SIG-M5 (cell line): Measurements from ENCODE around the gene PLA2R1.

Experiments
- DNase-seq: peaks from one replicate; lab custom pipeline; 2025; lab: John Stamatoyannopoulos, UW

Gene PLA2R1

GRCh38 chr2:160062292-160063005, at the start of gene PLA2R1:
TSS of gene PLA2R1 (minus strand) at chr2:160062615. CDS start at chr2:160062403, 212 bp downstream.
- DNase-seq, result no peak

- no peak for DNase-seq
Measured at GRCh38 chr2:160110674-160111239, 48.3 kb upstream of the PLA2R1 start.

GRCh38 chr2:160109939-160110673, 47.7 kb upstream of the PLA2R1 start:
- no peak for DNase-seq

DNA sequence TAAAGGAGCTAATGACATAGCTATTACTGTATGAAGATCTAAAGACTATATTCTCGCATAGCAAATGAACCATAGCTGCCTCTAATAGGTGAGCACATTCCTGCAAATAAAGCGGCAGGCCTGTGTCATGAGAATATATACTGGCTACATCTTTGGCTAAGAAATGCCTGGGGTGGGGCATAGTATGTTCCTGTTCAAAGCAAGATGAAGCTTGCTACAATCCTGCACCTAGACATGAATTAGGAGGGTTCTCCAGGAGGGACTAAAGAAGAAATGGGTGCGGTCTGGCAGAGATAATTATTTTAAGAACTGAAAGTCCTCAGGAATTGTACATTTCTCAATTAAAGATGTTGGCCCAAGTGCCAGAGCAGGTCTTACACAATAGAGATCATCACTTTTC, 46.8 kb upstream of the PLA2R1 start:
- DNase-seq, result no peak

- no peak for DNase-seq
Measured at GRCh38 chr2:160108646-160109045, 46.2 kb upstream of the PLA2R1 start.

- DNase-seq, result no peak
Measured at GRCh38 chr2:160105366-160105765, 43.0 kb upstream of the PLA2R1 start.

GRCh38 chr2:160104115-160104514, 41.7 kb upstream of the PLA2R1 start:
- no peak for DNase-seq

DNA sequence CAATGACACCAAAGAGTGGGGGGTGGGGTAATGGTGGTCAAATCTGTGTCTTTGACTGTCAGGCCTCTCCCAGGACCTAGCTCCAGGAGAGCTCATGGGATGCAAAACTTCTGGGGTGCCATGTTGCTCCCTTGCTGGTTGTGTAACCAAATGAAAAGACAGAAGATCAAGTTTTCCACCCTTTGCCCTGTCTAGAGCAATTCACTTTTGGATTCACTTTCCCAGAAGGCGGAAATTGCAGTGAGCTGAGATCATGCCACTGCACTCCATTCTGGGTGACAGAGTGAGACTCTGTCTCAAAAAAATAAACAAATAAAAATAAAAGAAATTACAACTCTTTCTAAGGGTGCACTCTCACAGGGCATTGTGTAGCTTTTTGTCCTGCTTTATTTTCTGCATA, 34.9 kb upstream of the PLA2R1 start:
- no peak for DNase-seq

DNA sequence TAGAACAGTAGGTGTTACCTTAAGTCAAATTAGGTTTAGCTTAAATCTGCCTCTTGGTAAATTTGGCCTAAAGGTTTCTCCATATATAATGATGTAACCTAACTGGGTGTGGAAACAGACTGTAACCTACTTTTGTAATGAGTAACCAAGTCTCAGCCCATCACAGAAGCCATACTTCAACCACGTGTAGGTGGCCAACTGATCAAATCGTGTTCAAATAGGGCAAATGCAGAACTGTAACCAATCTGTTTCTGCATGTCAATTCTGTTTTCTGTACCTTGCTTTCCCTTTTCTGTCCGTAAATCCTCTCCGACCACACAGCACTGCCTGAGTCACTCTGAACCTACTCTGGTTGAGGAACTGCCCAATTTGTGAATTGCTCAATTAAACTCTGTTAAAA, 34.0 kb upstream of the PLA2R1 start:
- no peak for DNase-seq

DNA sequence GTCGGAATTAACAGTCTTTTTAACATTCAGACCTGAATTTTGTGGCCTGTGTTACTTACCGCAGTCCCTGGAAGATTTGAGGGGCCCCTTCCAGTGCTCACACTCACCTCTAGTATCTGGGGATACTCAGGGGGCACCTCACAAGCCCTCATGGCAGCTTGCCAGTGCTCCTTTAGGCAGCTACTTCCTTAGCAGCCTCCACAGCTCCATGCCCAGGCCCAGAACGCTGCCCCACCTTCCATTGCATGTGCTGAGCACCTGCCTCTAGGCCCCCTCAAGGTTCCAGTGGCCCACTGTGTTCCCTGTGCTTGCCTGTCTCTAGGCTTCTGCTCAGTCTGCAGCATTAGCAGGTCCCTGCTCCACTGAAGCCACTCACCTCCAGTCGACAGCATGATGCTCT, 30.0 kb upstream of the PLA2R1 start:
- no peak for DNase-seq

GRCh38 chr2:160091381-160091780, 29.0 kb upstream of the PLA2R1 start:
- DNase-seq, result no peak

GRCh38 chr2:160087854-160088745, 25.7 kb upstream of the PLA2R1 start:
- no peak for DNase-seq

GRCh38 chr2:160085662-160086061, 23.2 kb upstream of the PLA2R1 start:
- DNase-seq, result no peak

DNA sequence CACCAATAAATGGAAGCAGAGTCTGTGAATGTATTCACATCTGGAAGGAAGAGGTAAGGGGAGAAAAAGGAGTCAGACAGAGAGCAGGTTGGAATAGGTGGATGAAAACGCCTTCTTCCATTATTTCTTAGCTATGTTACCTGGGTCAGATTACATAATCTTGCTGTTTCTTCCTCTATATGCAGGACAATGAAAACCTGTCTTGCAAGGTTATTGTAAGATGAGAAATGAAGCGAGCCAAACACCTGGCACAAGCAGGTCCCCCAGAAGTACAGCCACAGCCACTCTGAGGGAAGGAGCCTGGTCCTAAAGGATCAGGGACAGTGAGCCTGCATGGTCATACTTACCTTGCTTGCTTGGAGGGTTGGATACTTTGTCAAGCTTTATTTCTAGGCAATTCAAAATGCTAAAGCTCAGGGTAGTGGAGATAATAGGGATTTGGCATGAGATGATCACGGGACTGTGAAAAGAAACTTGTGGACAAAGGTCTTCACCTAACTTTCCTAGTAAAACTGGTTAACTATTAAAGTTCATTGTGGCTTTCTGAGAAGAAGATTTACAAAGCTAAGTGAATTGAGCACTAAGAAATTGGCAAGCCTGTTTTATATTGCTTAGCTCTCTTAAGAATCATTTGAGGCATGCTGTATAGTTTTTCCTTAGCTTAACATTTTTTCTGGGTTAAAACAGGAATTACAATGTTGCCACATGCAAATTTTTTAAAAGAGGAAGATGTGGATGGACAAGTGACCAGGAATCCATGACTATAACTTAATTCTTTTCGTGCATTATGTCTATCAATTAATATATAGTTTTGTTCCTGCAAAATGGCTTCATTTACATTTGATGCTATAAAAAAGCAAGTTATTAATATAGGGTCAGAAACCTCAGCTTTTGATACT, 15.7 kb upstream of the PLA2R1 start:
- DNase-seq, result no peak

DNA sequence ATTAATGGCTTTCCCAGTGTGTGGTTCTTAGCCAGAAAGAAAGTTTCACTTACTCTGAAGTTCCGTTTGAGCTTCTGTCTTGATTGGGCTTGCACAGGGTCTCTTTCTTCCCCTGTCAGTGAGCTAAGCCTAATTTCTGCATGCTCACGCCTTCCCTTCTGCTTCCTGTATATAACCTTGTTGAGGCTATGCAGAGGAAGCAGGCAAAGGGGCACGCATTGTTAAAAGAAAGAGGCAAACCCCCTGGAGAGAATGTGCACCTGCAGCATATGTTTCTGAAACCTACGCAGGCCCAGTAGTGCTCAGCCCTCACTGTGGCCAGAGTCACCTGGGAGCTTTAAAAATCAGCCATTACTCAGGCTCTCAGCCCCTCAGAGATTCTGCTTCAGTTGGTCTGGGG, 14.5 kb upstream of the PLA2R1 start:
- DNase-seq, result no peak

GRCh38 chr2:160076241-160076640, 13.8 kb upstream of the PLA2R1 start:
- DNase-seq, result no peak

GRCh38 chr2:160075171-160075570, 12.8 kb upstream of the PLA2R1 start:
- DNase-seq, result no peak

GRCh38 chr2:160073284-160073888, 11.0 kb upstream of the PLA2R1 start:
- no peak for DNase-seq

DNA sequence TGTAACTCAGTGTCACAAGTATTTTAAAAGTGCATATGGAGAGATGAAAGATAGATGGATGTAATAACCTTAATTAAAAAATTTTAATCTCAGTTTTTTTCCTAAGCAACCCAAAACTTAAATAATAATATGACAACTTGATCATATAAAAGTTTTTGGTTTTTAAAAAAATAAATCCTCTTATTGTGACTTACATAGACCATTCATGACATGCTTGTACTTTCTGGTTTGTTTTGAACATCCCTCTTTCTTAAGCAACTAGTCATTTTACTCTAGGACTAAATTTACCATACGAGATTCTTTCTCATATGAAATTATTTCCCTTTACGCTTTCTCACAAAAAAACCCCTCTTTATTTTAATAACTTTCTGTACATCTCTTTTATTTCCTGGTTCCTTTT, 6.5 kb upstream of the PLA2R1 start:
- DNase-seq, result no peak

DNA sequence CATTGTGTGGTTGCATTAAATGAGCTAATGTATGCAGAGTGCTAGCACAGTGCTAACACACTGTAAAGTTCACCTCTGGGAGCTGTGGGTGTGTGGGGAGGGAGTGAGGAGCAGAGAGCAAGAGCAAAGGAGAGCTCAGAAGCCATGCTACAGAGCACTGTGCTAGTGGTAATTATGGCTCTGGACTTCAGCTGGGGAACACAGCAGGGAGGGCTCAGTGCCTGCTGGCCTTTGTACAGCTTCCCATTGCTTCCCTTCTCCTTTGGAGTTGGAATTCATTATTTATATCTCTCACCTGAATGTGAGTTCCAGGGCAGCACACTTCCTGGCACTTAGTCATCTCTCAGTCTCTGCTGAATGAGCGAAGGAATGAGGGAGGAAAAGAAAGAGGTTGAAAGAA, 2.5 kb upstream of the PLA2R1 start:
- DNase-seq, result no peak
